GM21717 (cell line): ENCODE measurements around the gene ATL3.
"Not testable (repeated sequence)": the region's sequence is repeated elsewhere in the genome, so short reads cannot be mapped to it uniquely, and the experiment has no call there.

ENCODE experiments used
- ATAC-seq: cut with Tn5 transposase; IDR thresholded peaks from one replicate; pipeline ENCODE4 v1.9.1; 2021; ENCODE audit warnings: mild to moderate bottlenecking, moderate library complexity; ENCODE audit not compliant: unreplicated experiment

Gene ATL3

GRCh38 chr11:63595296-63595695 lies 75.9 kb downstream of the ATL3 start:
- no peak for ATAC-seq

GRCh38 chr11:63592975-63593395 lies 78.2 kb downstream of the ATL3 start:
- ATAC-seq, result no peak

GRCh38 chr11:63590024-63590788 lies 81.0 kb downstream of the ATL3 start:
- ATAC-seq, result no peak

GRCh38 chr11:63589000-63589399 lies 82.2 kb downstream of the ATL3 start:
- ATAC-seq, result no peak

GRCh38 chr11:63586451-63587166 lies 84.6 kb downstream of the ATL3 start:
- ATAC-seq, result no peak

- ATAC-seq, result no peak
Observed at GRCh38 chr11:63583357-63583677, 87.9 kb downstream of the ATL3 start.

GRCh38 chr11:63581224-63581623 lies 90.0 kb downstream of the ATL3 start:
- not testable (repeated sequence) for ATAC-seq

- ATAC-seq, result not testable (repeated sequence)
Observed at GRCh38 chr11:63578882-63579281, 92.3 kb downstream of the ATL3 start.

GRCh38 chr11:63574856-63575602 lies 96.1 kb downstream of the ATL3 start:
- no peak for ATAC-seq
